T-helper 9 cell (primary cell): ENCODE measurements around the gene TOPBP1.
"Not testable (repeated sequence)": the region's sequence is repeated elsewhere in the genome, so short reads cannot be mapped to it uniquely, and the experiment has no call there.

ENCODE experiments used
- DNase-seq: peaks from one replicate; pipeline ENCODE4 v3.0.0-alpha.2; 2020
- total RNA-seq, 2 donors: gene quantifications; one replicate each; lab custom pipeline; 2026; lab: John Stamatoyannopoulos, UW

Gene TOPBP1
- total RNA-seq = 63.5 to 119 reads per million in 2 donors

- peak; percentile 76 for DNase-seq
Observed at GRCh38 chr3:133661454-133662277, at the start of gene TOPBP1. Gene TOPBP1 (minus strand): TSS chr3:133661941. CDS start chr3:133661127, 814 bp downstream.

GRCh38 chr3:133711013-133711412 is 49.3 kb upstream of the TOPBP1 start:
- DNase-seq = no peak

GRCh38 chr3:133709139-133709750 is 47.5 kb upstream of the TOPBP1 start:
- DNase-seq = no peak

GRCh38 chr3:133706033-133706432 is 44.3 kb upstream of the TOPBP1 start:
- DNase-seq = no peak

DNA sequence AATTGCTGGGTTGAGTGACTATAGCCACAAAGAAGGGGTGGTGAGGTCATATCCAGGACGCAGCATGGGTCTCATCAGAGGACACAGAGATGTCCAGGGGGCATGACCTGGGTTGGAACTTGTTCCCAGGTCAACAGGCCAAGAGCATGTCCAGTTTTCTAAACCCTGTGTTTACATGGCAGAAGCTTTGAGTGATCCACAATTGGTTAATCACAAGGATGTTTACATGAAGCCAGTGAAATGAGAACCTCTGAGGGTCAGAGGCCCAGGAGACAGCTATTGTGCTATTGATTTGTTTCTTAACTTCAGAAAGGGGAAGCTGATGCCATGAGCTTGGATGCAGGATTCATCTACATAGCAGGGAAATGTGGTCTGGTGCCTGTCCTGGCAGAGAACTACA is 42.2 kb upstream of the TOPBP1 start:
- no peak for DNase-seq

GRCh38 chr3:133701435-133702358 is 40.0 kb upstream of the TOPBP1 start:
- DNase-seq = no peak

DNA sequence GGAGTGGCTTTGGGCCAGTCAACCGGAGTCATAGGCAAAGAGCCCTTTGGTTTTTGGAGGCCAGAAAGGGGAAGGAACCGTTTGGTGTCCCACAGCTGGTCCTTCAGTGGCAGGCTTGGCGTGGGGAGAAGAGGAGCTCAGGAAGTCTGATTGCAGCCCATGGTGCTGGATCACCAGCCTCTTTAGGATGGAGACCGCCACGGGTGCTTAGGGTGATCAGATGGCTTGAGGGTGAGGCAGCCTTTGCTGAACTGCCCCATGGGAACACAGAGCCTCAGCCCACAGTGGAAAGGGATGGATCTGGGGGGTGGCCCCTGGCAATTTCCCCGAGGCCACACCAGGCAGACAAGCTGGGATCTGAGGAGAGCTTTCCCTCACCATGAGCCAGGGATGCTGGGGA is 38.6 kb upstream of the TOPBP1 start:
- DNase-seq = no peak

GRCh38 chr3:133699903-133700302 is 38.2 kb upstream of the TOPBP1 start:
- no peak for DNase-seq

GRCh38 chr3:133699467-133699866 is 37.7 kb upstream of the TOPBP1 start:
- DNase-seq = no peak

DNA sequence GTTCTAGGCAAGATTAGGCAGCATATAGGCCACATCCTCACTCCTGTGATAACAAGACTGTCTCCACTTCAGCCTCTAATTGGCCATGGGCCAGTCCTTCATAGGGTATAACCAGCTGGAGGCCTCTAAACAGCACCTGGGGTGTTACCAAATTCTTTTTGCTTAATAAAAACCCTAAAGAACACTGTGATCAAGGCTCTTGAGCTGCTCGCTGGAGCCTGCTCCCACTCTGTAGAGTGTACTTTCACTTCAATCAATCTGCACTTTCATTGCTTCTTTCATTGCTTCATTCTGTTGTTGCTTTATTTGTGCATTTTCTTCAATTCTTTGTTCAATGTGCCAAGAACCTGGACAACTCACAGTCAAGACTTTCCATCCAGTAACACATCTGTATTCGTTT is 36.2 kb upstream of the TOPBP1 start:
- DNase-seq = no peak

- no peak for DNase-seq
Observed at GRCh38 chr3:133695560-133696171, 33.9 kb upstream of the TOPBP1 start.

DNA sequence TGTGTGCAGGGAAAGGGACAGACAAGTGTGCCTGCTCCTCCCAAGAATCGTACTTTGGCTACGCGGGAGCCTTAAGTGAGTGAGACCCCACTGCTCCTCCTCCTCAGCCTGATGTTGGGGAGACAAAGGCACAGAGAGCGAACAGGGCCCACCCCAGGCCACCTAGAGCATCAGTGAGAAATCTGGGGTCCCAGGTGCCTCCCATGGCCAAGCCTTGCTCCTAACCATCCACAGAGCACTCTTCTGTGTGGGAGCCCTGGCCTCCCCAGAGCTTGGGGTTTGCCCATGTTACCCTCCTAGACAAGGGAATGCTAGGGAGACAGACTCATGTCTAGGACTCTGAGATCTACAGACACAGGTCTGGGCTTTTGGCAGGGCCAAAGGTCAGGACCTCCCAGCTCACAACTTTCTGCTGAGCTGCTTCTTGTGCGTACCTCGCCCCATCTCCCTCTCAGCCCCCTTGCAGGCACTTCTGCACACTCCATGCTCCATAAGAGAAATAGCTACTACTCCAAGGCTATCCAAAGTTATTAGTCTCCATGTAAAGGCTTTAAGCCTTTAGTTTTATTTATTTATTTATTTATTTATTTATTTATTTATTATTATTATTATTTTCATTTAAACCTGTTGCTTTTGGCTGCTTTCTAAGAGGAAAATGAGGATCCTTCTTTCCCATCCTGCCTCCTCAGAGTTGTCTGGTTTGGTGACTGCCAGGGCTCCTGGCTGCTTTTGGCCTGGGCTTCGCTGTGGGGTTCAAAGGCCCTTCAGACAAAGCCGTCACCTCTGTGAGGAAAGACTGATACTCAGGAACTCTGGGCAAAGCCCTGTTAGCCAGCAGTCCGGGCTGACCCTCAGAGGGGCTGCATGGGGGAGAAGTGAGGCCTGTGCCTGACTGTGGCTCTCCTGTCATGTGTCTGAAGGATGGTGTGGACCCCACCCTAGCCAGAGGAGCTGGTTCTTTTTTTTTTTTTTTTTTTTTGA is 32.8 kb upstream of the TOPBP1 start:
- no peak for DNase-seq

GRCh38 chr3:133693821-133694220 is 32.1 kb upstream of the TOPBP1 start:
- no peak for DNase-seq

DNA sequence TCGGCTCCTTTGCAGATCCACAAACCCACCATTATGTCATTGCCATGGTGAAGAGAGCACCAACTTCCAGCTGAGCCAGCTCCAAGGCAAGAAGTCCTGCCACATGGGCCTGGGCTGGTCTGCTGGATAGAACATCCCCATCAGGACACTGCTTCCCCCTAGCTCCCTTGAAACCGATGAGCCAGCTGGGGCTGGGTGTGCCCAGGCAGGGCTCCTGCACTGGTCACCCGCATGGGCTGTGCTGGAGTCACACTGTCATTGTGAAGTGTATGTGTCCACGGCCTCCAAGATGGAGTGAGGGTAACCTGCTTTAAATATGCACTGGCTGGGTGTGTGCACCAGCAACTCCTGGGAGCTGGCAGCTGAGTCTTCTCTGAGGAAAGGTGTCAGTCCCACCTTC is 31.0 kb upstream of the TOPBP1 start:
- no peak for DNase-seq

GRCh38 chr3:133691273-133692107 is 29.7 kb upstream of the TOPBP1 start:
- no peak for DNase-seq

- DNase-seq = not testable (repeated sequence)
Observed at GRCh38 chr3:133677993-133678392, 16.3 kb upstream of the TOPBP1 start.

- no peak for DNase-seq
Observed at GRCh38 chr3:133676336-133677118, 14.8 kb upstream of the TOPBP1 start.

DNA sequence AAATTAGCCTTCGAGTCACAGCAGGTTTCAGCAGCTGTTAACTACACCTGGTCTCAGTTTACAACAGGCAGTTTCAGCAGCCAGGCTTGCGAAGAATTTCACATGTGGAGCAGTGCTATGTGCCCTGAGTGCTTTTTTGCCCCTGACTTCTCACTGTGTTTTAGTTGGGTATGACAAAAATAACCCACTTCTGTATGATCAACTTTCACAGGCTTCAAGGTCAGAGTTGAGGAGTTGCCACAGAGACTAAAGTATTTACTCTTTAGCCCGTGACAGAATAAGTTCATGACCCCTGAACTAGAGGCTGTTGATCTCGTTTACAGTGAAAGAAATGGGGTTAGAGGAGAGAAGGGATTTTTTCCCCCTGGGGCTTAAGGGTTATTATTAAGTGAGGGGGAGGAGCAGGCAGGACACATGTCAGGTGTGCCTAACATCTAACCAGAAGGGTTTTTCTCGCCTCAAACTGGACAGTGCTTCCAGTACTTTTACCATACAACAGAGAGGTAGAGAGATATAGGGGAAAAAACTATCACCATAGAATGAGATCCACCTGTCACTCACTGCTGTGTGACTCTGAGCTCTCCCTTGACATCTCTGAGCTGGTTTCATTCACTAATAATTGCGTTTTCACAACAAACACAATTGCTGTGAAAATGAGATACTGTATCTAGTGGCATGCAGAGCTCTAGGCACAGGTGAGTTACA is 14.0 kb upstream of the TOPBP1 start:
- DNase-seq = no peak
